Gastroesophageal sphincter (tissue), 4 donors: Measurements from ENCODE around the gene ARMC9. TPM values are rescaled to one million over a fixed set of nuclear protein-coding genes. Genes with fewer than 3 reads are reported as not detected.

Experiments used
- ATAC-seq: fragments of 150-250 bp; one replicate; pipeline ENCODE4 v1.9.1; 2016; ENCODE audit warnings: mild to moderate bottlenecking, moderate library complexity
- H3K27ac ChIP-seq, 4 donors: fragments of 200-600 bp; sonication (generic) in 3 of 4; 1 replicate in 3 of 4; 2 replicates in 1 of 4; pipeline ENCODE4 v1.5.1; 2016 to 2019
- H3K27me3 ChIP-seq: fragments of 200-600 bp; sonication (generic); one replicate; pipeline ENCODE4 v1.5.1; 2019
- H3K36me3 ChIP-seq, 2 donors: fragments of 200-600 bp; sonication (generic); one replicate each; pipeline ENCODE4 v1.5.1; 2019; ENCODE audit warnings: control low read depth in 1 of 2
- H3K4me1 ChIP-seq, 3 donors: fragments of 200-600 bp; sonication (generic); 1 replicate in 2 of 3; 2 replicates in 1 of 3; pipeline ENCODE4 v1.5.1; 2016 to 2019; ENCODE audit warnings: control low read depth in 2 of 3
- H3K4me3 ChIP-seq, 2 donors: fragments of 200-600 bp; sonication (generic); one replicate each; pipeline ENCODE4 v1.5.1; 2019; ENCODE audit warnings: mild to moderate bottlenecking in 1 of 2, moderate library complexity in 1 of 2
- H3K9me3 ChIP-seq, 3 donors: fragments of 200-600 bp; sonication (generic); one replicate each; pipeline ENCODE4 v1.5.1; 2017 to 2019; ENCODE audit warnings: control low read depth in 2 of 3
- EP300 ChIP-seq: sonication (generic); formaldehyde crosslinking; IDR thresholded peaks from one replicate; pipeline ENCODE4 v1.6.1; 2017; ENCODE audit warnings: antibody characterized with exemption, mild to moderate bottlenecking
- POLR2A ChIP-seq, 2 donors: fragments of 450-650 bp; IDR thresholded peaks; one replicate each; pipeline ENCODE4 v1.6.1; 2017; ENCODE audit warnings: antibody characterized with exemption in 2 of 2, mild to moderate bottlenecking in 2 of 2, moderate library complexity in 1 of 2
- POLR2AphosphoS5 ChIP-seq: sonication (generic); formaldehyde crosslinking; IDR thresholded peaks from one replicate; pipeline ENCODE4 v1.6.1; 2017; ENCODE audit warnings: antibody characterized with exemption
- WGBS, 2 donors: methylation state at CpG; one replicate each; pipeline ENCODE4 v1.1.5; 2018; ENCODE audit warnings: low coverage in 1 of 2; 5-methylcytosine and 5-hydroxymethylcytosine counted together
- total RNA-seq, 4 donors: library from RNA; depleted of rRNA; stranded (reverse); fragments of >200 nt; gene quantifications; one replicate each; pipeline ENCODE4 v1.1.0, GENCODE V29; 2016
- TF ChIP-seq, protein P1 (sequence below), 4 experiments: fragments of 200-600 bp in 2 of 4; fragments of 450-650 bp in 2 of 4; sonication (generic) in 1 of 4; IDR thresholded peaks; one replicate each; pipeline ENCODE4 v1.5.1; 2017 to 2019; ENCODE audit warnings: antibody characterized with exemption in 4 of 4, mild to moderate bottlenecking in 2 of 4, moderate library complexity in 2 of 4

The ARMC9 gene
- total RNA-seq, 4 donors from 2014 or later = 69.6 to 298 (median 152) TPM

DNA sequence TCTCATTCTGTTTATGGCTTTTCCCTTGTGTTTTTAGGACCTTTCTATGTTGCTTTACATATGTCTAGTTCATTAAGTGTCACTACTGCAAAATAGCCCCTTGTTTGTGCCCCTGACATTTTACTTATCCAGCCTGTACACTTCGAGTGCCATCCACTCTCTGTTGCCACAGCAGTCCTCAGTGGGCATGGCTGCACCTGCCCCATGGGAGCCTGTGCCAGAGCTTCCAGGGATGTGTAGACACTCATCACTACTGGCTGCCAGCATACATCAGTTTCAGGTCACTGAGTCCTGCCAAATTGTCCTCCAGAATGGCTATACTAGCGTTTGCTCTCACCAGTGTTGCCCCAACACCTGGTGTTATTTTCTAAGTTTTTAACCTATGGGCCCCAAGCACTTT, 80.4 kb downstream of the ARMC9 start:
- Histone ChIP-seq H3K4me1 (no peaks in the 10 kb centered on the region), H3K27me3 (no peaks in the 10 kb centered on the region), H3K9me3 (no peaks in the 10 kb centered on the region), H3K36me3 (peaks cover 0 to 100% of the 10 kb centered on the region in 2 donors), H3K4me3 (no peak overlapping the region), H3K27ac (no peak overlapping the region)
- TF ChIP-seq POLR2A (IDR thresholded peaks at IDR 0.05) = no peak
- TF ChIP-seq POLR2AphosphoS5 = no peak
- TF ChIP-seq, protein P1, sequence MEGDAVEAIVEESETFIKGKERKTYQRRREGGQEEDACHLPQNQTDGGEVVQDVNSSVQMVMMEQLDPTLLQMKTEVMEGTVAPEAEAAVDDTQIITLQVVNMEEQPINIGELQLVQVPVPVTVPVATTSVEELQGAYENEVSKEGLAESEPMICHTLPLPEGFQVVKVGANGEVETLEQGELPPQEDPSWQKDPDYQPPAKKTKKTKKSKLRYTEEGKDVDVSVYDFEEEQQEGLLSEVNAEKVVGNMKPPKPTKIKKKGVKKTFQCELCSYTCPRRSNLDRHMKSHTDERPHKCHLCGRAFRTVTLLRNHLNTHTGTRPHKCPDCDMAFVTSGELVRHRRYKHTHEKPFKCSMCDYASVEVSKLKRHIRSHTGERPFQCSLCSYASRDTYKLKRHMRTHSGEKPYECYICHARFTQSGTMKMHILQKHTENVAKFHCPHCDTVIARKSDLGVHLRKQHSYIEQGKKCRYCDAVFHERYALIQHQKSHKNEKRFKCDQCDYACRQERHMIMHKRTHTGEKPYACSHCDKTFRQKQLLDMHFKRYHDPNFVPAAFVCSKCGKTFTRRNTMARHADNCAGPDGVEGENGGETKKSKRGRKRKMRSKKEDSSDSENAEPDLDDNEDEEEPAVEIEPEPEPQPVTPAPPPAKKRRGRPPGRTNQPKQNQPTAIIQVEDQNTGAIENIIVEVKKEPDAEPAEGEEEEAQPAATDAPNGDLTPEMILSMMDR (IDR thresholded peaks at IDR 0.05) = no peak
- no peak for TF ChIP-seq EP300
- 94 to 100% methylated on average over 2 of the region's 2 CpGs for WGBS, 2 donors
- no peak for ATAC-seq

DNA sequence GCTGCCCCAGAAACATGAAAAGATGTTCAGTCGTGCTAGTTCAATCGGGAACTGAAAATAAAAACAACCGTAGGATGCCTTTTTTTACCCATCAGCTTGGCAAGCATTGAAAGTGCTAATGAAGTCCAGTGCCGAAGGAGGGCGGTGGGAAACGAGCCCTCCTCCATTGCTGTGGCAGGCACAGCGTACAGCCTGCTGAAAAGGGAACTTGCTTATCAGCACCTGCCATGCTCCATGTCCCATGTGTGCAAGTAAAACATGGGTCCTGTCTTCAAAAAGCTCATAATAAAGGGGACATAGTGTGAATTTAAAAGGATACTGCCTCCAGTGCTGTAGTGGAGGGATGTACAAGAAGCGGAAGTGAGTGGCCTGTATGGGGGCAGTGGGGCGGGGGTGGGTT, 82.4 kb downstream of the ARMC9 start:
- Histone ChIP-seq H3K4me3 (no peak overlapping the region), H3K4me1 (no peaks in the 10 kb centered on the region), H3K9me3 (no peaks in the 10 kb centered on the region), H3K27me3 (no peaks in the 10 kb centered on the region), H3K27ac (no peak overlapping the region), H3K36me3 (peaks cover 0 to 100% of the 10 kb centered on the region in 2 donors)
- TF ChIP-seq, protein P1 (IDR thresholded peaks at IDR 0.05) = no peak
- TF ChIP-seq POLR2AphosphoS5 (peak; percentile 4), POLR2A (IDR thresholded peaks at IDR 0.05) (no peak), EP300 (no peak)
- no peak for ATAC-seq
- 86 to 97% methylated on average over 6 to 9 of the region's 9 CpGs for WGBS, 2 donors

DNA sequence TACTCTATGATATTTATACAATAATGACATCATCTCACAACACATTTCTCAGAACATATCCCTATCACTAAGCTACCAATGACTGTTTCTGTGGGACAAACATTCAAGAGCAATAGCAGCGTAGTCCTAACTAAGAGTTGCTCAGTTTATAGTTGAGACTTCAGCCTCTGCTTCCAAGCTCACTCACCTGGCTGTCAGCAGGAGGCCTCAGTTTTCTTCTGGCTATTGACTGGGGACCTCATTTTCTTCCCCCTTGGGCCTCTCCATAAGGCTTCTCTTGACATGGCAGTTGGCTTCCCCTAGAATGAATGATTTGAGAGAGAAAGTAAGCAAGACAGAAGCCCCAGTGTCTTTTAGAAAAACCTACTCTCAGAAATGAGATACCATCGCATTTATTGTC, 85.9 kb downstream of the ARMC9 start:
- no peak overlapping the region for H3K4me3 ChIP-seq
- H3K27ac ChIP-seq = no peak overlapping the region
- WGBS, 2 donors = 83 to 90% methylated on average over 2 of the region's 2 CpGs
- H3K36me3 ChIP-seq = peaks cover 3 to 99% of the 10 kb centered on the region in 2 donors
- no peaks in the 10 kb centered on the region for H3K27me3 ChIP-seq
- no peaks in the 10 kb centered on the region for H3K9me3 ChIP-seq
- H3K4me1 ChIP-seq = no peaks in the 10 kb centered on the region
- ATAC-seq = no peak
- TF ChIP-seq EP300 = no peak
- no peak for TF ChIP-seq POLR2A (IDR thresholded peaks at IDR 0.05)
- TF ChIP-seq, protein P1 (IDR thresholded peaks at IDR 0.05) = no peak
- no peak for TF ChIP-seq POLR2AphosphoS5

DNA sequence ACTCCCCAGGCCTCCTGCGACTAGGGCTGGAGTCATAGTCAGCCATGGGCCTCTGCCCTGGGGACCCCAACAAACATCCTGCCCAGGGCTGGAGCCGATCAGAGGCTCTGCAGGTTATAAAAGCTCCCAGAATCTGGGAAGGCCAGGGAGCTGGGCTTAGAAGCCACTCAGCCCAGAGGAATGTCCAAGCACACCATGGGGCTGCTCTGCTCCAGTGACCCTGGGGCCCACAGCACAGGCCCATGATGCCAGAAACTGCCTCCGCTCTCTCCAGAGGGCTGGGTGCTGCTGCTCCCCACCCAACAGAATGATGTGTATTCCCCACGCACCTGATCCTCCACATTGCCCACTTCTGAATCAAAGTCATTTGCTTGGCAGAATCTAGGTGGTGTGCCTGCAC, 88.5 kb downstream of the ARMC9 start:
- no peaks in the 10 kb centered on the region for H3K27me3 ChIP-seq
- no peak for ATAC-seq
- TF ChIP-seq POLR2AphosphoS5 (no peak), EP300 (no peak), POLR2A (IDR thresholded peaks at IDR 0.05) (no peak)
- TF ChIP-seq, protein P1 (IDR thresholded peaks at IDR 0.05) = no peak
- H3K36me3 ChIP-seq = peaks cover 3 to 94% of the 10 kb centered on the region in 2 donors
- H3K27ac ChIP-seq = no peak overlapping the region
- H3K4me3 ChIP-seq = no peak overlapping the region
- WGBS, 2 donors = 70 to 83% methylated on average over 2 of the region's 4 CpGs
- H3K4me1 ChIP-seq = peaks cover 0 to 4% (median 0%) of the 10 kb centered on the region in 3 donors
- no peaks in the 10 kb centered on the region for H3K9me3 ChIP-seq

DNA sequence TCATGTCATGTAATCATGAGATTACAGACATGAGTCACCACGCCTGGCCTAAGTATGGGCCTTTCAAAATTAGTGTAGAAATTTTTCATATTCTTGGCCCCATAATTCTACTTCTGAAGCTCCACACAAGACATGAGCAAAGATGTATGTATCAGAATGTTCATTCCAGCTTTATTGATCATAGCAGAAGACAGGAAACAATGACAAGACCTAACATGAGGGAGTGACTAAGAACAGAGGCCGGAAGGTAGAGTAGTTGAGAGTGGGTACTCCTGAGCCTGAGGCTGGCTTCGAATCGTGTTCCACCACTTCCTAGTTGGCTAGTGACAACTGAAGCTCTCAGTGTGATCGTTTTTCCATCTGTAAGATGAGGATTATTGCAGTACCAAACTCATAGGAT, 89.3 kb downstream of the ARMC9 start:
- no peak for ATAC-seq
- Histone ChIP-seq H3K36me3 (peaks cover 3 to 94% of the 10 kb centered on the region in 2 donors), H3K9me3 (no peaks in the 10 kb centered on the region), H3K27ac (no peak overlapping the region), H3K27me3 (no peaks in the 10 kb centered on the region), H3K4me1 (peaks cover 0 to 4% (median 0%) of the 10 kb centered on the region in 3 donors), H3K4me3 (no peak overlapping the region)
- WGBS, 2 donors = 75 to 85% methylated on average over 3 to 5 of the region's 5 CpGs
- TF ChIP-seq POLR2AphosphoS5 (no peak), POLR2A (IDR thresholded peaks at IDR 0.05) (no peak), EP300 (no peak)
- TF ChIP-seq, protein P1 (IDR thresholded peaks at IDR 0.05) = no peak
